Liver (tissue), 9 donors: ENCODE measurements around the gene SYNGR1. TPM values are rescaled to one million over a fixed set of nuclear protein-coding genes. Genes with fewer than 3 reads are reported as not detected.

ENCODE experiments used
- DNase-seq: peaks from one replicate; pipeline ENCODE4 v3.0.0-alpha.2; 2017; ENCODE audit warnings: low spot score
- H3K27ac ChIP-seq, 2 donors: one replicate each; pipeline ENCODE4 v1.7.0; 2013; ENCODE audit warnings: inconsistent platforms in 2 of 2, low read length in 2 of 2, control low read depth in 1 of 2, low read depth in 1 of 2, mild to moderate bottlenecking in 1 of 2
- H3K27me3 ChIP-seq, 4 donors: one replicate each; pipeline versions ENCODE4 v1.6.1 to v1.7.0; 2013; ENCODE audit warnings: low read length in 3 of 4, inconsistent platforms in 1 of 4, mild to moderate bottlenecking in 1 of 4, moderate library complexity in 1 of 4; ENCODE audit not compliant: control insufficient read depth in 4 of 4, insufficient read depth in 4 of 4
- H3K36me3 ChIP-seq, 4 donors: one replicate each; pipeline versions ENCODE4 v1.6.1 to v1.7.0; 2013; ENCODE audit warnings: low read length in 3 of 4, mild to moderate bottlenecking in 3 of 4, low read depth in 1 of 4, moderate library complexity in 1 of 4; ENCODE audit not compliant: control insufficient read depth in 4 of 4, insufficient read depth in 3 of 4
- H3K4me1 ChIP-seq, 4 donors: one replicate each; pipeline versions ENCODE4 v1.6.1 to v1.7.0; 2013; ENCODE audit warnings: low read length in 3 of 4, mild to moderate bottlenecking in 3 of 4, moderate library complexity in 1 of 4; ENCODE audit not compliant: control insufficient read depth in 4 of 4, insufficient read depth in 4 of 4
- H3K4me3 ChIP-seq, 3 donors: one replicate each; pipeline versions ENCODE4 v1.6.1 to v1.7.0; 2013; ENCODE audit warnings: low read length in 3 of 3, control low read depth in 1 of 3, low read depth in 1 of 3, mild to moderate bottlenecking in 1 of 3
- H3K9ac ChIP-seq, 2 donors: one replicate each; pipeline ENCODE4 v1.7.0; 2013; ENCODE audit warnings: low read length in 2 of 2, mild to moderate bottlenecking in 2 of 2, moderate library complexity in 2 of 2, control low read depth in 1 of 2, low read depth in 1 of 2
- H3K9me3 ChIP-seq, 4 donors: one replicate each; pipeline versions ENCODE4 v1.6.1 to v1.7.0; 2013; ENCODE audit warnings: low read length in 3 of 4; ENCODE audit not compliant: control insufficient read depth in 4 of 4
- CTCF ChIP-seq: fragments of 150-350 bp; IDR thresholded peaks from 2 replicates; pipeline ENCODE4 v1.5.1; 2017; ENCODE audit warnings: improper control_type of control experiment, low read depth, low read length; ENCODE audit not compliant: missing input control
- FOXA2 ChIP-seq: IDR thresholded peaks from 2 replicates; pipeline ENCODE4 v1.6.1; 2016; ENCODE audit warnings: antibody characterized with exemption
- GABPA ChIP-seq, 2 donors: IDR thresholded peaks in 1 of 2; conservative IDR thresholded peaks in 1 of 2; 2 replicates each; pipeline ENCODE4 v1.6.1; 2016; ENCODE audit warnings: antibody characterized with exemption in 2 of 2, mild to moderate bottlenecking in 1 of 2, moderate library complexity in 1 of 2
- HNF4A ChIP-seq, 2 donors: conservative IDR thresholded peaks; 2 replicates each; pipeline ENCODE4 v1.6.1; 2016; ENCODE audit warnings: antibody characterized with exemption in 2 of 2, mild to moderate bottlenecking in 2 of 2
- MAX ChIP-seq: IDR thresholded peaks from 2 replicates; pipeline ENCODE4 v1.6.1; 2016; ENCODE audit warnings: antibody characterized with exemption
- RAD21 ChIP-seq, 2 donors: IDR thresholded peaks; 2 replicates each; pipeline ENCODE4 v1.6.1; 2016; ENCODE audit warnings: antibody characterized with exemption in 2 of 2, mild to moderate bottlenecking in 2 of 2
- RXRA ChIP-seq, 2 donors: IDR thresholded peaks; 2 replicates each; pipeline ENCODE4 v1.6.1; 2017 to 2018; ENCODE audit warnings: antibody characterized with exemption in 2 of 2, mild to moderate bottlenecking in 1 of 2
- TAF1 ChIP-seq: conservative IDR thresholded peaks from 2 replicates; pipeline ENCODE4 v1.6.1; 2016; ENCODE audit warnings: antibody characterized with exemption, mild to moderate bottlenecking
- YY1 ChIP-seq: IDR thresholded peaks from 2 replicates; pipeline ENCODE4 v1.6.1; 2016; ENCODE audit warnings: antibody characterized with exemption, mild to moderate bottlenecking
- ZBTB33 ChIP-seq: IDR thresholded peaks from 2 replicates; pipeline ENCODE4 v1.6.1; 2016; ENCODE audit warnings: antibody characterized with exemption
- WGBS: extraction: QIAGEN DNeasy Blood & Tissue Kit; methylation state at CpG from one replicate; pipeline ENCODE4 v1.1.7; 2013; 5-methylcytosine and 5-hydroxymethylcytosine counted together
- polyA plus RNA-seq, 2 donors: library from polyadenylated mRNA; stranded (reverse) in 1 of 2; unstranded in 1 of 2; fragments of 200-250 nt in 1 of 2; fragments of >200 nt in 1 of 2; fragmentation: Nextera tagmentation in 1 of 2; extraction: Ambion mirVana in 1 of 2; gene quantifications; one replicate each; pipeline versions ENCODE4 v1.2.1 to v1.2.3, GENCODE V29; 2013 to 2015
- total RNA-seq, 2 donors: library from RNA; depleted of rRNA; stranded (reverse); fragments of >200 nt; gene quantifications; one replicate each; pipeline ENCODE4 v1.2.3, GENCODE V29; 2014
- TF ChIP-seq, protein P1 (sequence below): IDR thresholded peaks from 2 replicates; pipeline ENCODE4 v1.6.1; 2016; ENCODE audit warnings: antibody characterized with exemption, mild to moderate bottlenecking
- donor health status: healthy.
- donor health status: healthy.
- donor health status: healthy.
- donor health status: healthy.
- donor health status: healthy.

SYNGR1 gene
- total and polyA plus RNA-seq, 4 donors: 1.8 to 21.9 (median 5.2) TPM

DNA sequence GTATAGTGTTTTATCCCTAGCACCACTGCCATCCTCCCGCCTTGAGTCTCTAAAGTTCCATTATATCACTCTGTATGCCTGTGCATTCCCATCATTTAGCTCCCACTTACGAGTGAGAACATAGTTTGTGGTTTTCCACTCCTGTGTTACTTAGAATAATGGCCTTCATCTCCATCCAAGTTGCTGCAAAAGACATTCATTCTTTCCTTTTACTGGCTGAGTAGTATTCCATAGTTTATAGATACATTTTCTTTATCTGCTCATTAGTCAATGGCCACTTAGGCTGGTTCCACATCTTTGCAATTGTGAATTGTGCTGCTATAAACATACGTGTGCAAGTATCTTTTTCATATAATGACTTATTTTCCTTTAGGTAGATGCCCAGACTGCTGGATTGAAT lies 74.2 kb downstream of the SYNGR1 start (continued):
- TF ChIP-seq GABPA (IDR thresholded peaks at IDR 0.05 in 1 of 2, conservative IDR thresholded peaks at IDR 0.05 in 1 of 2) (no peak), FOXA2 (no peak), ZBTB33 (no peak)

GRCh38 chr22:39426380-39427043 lies 76.7 kb downstream of the SYNGR1 start:
- H3K9ac ChIP-seq: no peak overlapping the region
- no peak for DNase-seq
- no peaks in the 10 kb centered on the region for H3K27me3 ChIP-seq
- no peak overlapping the region for H3K4me3 ChIP-seq
- no peak for TF ChIP-seq RAD21 (IDR thresholded peaks at IDR 0.05)
- TF ChIP-seq CTCF: no peak
- TF ChIP-seq, protein P1, sequence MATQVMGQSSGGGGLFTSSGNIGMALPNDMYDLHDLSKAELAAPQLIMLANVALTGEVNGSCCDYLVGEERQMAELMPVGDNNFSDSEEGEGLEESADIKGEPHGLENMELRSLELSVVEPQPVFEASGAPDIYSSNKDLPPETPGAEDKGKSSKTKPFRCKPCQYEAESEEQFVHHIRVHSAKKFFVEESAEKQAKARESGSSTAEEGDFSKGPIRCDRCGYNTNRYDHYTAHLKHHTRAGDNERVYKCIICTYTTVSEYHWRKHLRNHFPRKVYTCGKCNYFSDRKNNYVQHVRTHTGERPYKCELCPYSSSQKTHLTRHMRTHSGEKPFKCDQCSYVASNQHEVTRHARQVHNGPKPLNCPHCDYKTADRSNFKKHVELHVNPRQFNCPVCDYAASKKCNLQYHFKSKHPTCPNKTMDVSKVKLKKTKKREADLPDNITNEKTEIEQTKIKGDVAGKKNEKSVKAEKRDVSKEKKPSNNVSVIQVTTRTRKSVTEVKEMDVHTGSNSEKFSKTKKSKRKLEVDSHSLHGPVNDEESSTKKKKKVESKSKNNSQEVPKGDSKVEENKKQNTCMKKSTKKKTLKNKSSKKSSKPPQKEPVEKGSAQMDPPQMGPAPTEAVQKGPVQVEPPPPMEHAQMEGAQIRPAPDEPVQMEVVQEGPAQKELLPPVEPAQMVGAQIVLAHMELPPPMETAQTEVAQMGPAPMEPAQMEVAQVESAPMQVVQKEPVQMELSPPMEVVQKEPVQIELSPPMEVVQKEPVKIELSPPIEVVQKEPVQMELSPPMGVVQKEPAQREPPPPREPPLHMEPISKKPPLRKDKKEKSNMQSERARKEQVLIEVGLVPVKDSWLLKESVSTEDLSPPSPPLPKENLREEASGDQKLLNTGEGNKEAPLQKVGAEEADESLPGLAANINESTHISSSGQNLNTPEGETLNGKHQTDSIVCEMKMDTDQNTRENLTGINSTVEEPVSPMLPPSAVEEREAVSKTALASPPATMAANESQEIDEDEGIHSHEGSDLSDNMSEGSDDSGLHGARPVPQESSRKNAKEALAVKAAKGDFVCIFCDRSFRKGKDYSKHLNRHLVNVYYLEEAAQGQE: no peak
- TF ChIP-seq HNF4A (conservative IDR thresholded peaks at IDR 0.05): no peak
- no peak for TF ChIP-seq ZBTB33
- no peak for TF ChIP-seq TAF1
- TF ChIP-seq YY1: no peak
- no peak for TF ChIP-seq RXRA (IDR thresholded peaks at IDR 0.05)
- no peak for TF ChIP-seq GABPA (IDR thresholded peaks at IDR 0.05 in 1 of 2, conservative IDR thresholded peaks at IDR 0.05 in 1 of 2)
- no peak for TF ChIP-seq MAX
- H3K27ac ChIP-seq: no peak overlapping the region
- 95% methylated on average over 20 of the region's 20 CpGs for WGBS
- peaks cover 26 to 66% (median 39%) of the 10 kb centered on the region in 4 donors for H3K36me3 ChIP-seq
- no peaks in the 10 kb centered on the region for H3K9me3 ChIP-seq
- H3K4me1 ChIP-seq: no peaks in the 10 kb centered on the region
